Dermis microvascular lymphatic vessel endothelial cell (primary cell): Measurements from ENCODE around the gene DNAH8. TPM values are rescaled to one million over a fixed set of nuclear protein-coding genes. Genes with fewer than 3 reads are reported as not detected.

Source experiments
- DNase-seq, 2 donors: peaks; one replicate each; pipeline versions ENCODE4 v3.0.0 to v3.0.0-alpha.2; 2010; ENCODE audit warnings: low read depth in 2 of 2
- total RNA-seq: library from RNA; depleted of rRNA; stranded (reverse); fragments of >200 nt; gene quantifications from 2 replicates; pipeline ENCODE4 v1.2.1, GENCODE V29; 2014

Gene DNAH8
- total RNA-seq, 1 donor from 2014 or later, result not detected

DNA sequence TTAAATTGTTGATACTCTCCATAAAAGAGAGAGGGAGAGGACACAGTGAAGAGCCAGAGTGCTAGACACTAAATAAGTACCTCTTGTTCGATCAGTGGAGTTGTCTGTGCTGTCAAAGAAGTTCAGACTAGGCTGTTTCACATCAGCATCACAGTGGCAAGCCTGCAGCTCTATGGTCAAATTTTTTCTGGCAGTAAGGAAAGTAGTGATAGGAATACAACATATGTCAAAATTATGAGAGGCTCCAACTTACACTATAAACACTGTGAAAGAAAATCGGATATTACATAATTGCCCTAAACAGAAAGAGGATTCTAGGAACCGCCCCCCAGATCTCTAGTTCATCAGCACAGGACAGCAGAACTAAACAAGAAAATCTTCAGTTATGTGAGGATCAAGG lies 23.1 kb downstream of the DNAH8 start:
- DNase-seq, result no peak

DNA sequence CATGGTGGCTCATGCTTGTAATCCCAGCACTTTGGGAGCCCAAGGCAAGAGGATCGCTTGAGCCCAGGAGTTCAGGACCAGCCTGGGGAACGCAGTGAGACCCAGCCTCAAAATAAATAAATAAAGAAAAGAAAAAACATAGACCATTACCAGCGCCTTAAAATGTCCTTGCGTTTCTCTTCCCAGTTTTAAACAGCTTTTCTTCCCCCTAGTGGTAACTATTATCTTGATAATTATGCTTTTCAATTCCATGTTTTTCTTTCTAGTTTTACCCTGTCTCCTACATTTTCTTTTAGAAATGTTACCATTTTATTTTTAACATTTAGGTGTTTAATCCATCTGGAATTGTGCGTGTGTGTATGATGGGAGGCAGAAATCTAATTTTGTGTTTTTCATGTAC lies 24.4 kb downstream of the DNAH8 start:
- no peak for DNase-seq

DNA sequence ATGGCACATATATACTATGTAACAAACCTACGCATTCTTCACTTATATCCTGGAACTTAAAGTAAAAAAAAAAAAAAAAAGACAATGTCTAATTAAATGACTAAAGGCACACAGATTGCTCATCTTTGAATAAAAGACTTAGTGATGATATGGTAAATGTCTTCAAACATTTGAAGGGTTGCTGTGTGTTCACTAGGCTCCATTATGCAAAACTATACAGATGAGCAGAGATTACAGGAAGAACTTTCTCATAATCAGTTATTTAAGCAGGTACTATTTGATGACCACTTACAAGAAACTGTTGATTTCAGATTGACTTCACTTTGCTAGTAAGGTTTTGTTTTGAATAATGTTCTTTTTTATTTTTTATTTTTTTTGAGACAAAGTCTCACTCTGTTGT lies 34.4 kb downstream of the DNAH8 start:
- DNase-seq, result no peak

DNA sequence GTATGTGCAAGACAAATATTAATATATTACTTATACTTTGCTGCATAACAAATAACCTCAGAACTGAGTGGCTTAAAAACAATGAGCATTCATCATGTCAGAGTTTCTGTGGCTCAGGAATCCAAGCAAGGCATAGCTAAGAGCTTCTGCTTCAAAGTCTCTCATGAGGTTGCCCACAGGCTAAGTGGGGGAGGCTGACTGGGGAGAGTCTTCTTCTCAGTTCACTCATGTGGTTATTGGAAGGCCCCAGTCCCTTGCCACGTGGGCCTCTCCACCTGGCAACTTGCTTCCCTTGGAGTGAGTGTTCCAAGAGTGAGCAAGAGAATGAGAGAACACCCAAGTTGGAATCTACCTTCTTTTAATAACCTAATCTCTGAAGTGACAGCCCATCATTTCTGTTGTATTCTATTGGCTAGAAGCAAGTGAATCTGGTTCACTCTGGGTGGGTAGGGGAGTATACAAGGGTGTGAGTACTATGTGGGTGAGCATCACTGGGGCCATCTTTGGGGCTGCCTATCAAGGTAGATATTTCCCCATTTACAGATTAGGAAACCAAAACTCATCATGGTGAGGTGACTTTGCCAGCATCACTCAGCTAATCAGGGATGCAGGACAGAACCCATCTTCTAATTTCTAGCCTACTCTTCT lies 36.0 kb downstream of the DNAH8 start:
- DNase-seq, result no peak

DNA sequence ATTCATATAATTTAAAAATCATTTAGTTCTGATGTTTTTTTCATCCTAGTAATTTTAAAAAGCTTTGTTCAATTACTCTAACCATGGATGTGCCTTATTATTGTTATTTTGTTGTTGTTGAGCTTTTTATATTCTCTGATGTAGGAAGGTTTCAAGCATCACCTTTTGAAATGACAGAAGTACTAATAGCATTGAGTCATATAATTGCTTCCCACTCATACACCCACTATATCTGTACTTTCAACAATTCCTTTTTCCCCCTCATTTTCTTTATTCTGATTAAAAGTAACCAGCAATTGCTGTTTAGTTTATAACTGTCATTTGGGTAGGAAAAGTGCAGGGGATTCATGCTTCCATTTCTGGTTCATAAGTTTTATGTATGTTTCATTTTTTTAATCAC lies 38.6 kb downstream of the DNAH8 start:
- no peak for DNase-seq

- DNase-seq, result no peak
Observed at GRCh38 chr6:38755207-38755606, 40.1 kb downstream of the DNAH8 start.

DNA sequence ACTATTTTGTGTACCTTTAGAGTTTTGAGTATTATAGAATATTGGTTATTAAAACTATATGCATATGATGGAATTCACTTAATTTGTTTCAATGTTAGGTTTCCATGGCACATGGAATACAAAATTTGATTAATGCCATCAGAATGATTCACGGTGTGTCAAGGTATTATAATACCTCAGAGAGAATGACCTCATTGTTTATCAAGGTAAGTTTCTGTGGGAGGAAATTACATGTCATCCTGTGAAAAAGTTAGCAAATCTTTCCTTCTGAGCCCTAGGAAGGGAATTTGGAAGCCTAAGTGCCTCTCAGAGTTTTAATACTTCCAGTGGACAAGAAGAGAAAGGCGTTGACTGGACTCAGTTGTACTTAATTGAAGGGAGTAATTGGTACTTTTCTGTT lies 40.8 kb downstream of the DNAH8 start:
- DNase-seq, result no peak

GRCh38 chr6:38760097-38760496 lies 45.0 kb downstream of the DNAH8 start:
- no peak for DNase-seq

DNA sequence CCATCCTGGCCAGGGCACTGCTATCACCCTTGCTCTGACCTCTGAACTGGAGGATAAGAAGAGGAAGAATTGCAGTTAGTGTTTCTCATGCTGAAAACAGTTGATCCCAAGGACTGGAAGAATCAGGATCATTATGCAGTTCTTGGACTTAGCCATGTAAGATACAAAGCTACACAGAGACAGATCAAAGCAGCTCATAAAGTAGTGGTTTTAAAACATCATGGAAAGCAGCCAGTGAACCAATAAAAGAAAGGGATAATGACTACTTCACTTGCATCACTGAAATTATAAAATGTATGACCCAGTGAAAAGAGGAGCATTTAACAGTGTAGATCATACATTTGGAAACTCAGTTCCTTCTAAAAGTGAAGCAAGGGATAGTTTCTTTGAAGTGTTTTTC lies 47.7 kb downstream of the DNAH8 start:
- DNase-seq, result no peak

GRCh38 chr6:38767560-38767959 lies 52.4 kb downstream of the DNAH8 start:
- no peak for DNase-seq

DNA sequence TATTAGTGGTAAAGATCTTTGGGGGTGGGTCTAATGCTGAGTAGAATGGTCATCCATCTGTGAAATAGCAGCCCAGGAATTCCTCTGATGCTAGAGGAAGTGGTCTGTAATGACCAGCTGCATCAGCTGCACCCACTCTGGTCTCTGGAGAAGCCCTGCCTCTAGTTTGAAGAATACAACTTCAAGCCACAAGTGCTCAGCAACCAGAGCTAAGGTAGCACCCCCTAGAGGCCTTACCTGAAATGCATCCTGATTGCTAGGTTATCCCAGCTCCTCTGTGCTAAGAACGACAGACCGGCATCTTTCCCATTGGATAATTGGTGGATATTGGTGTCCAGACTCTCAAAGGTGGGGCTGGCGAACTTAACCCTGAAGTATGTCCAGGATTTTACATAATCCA lies 58.2 kb downstream of the DNAH8 start:
- peak in 1 of 2 donors; percentile 26 for DNase-seq

- no peak for DNase-seq
Observed at GRCh38 chr6:38774929-38775707, 60.0 kb downstream of the DNAH8 start.

- DNase-seq, result no peak
Observed at GRCh38 chr6:38775870-38776269, 60.8 kb downstream of the DNAH8 start.

- DNase-seq, result no peak
Observed at GRCh38 chr6:38776515-38776914, 61.4 kb downstream of the DNAH8 start.

DNA sequence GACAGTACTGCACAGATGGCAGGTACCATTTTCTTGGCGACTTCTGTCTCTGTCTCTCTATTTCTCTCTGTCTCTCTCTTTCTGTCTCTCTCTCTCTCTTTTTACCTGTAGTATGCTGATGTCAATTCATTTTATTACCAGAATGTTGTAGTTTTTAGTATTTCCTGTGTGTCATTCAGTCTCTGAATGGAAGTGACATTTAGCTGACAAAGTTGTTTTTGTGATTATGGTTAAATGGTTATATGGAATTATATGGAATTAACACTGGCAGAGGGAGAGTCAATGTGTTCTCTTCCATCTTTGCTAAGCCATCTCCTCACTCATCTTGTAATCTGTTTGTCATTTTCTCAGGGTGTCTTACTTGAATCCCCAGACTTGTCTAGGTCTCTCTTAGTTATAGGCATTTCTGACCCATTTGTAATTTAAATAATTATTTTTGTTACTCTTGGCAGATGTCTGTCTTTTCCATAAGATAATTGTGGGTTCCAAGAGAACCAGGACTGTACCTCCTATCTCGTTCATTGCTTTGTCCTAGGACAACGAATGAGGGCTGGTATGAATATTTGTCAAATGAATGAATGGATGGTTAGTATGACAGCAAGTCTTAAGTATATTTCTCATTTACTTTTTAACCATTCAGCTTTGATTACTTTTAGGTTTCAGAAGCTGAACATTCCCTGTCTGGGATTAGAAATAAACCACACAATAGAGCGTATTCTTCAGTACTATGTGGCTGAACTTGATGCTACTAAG lies 64.4 kb downstream of the DNAH8 start:
- no peak for DNase-seq

- DNase-seq, result no peak
Observed at GRCh38 chr6:38782616-38783015, 67.5 kb downstream of the DNAH8 start.

DNA sequence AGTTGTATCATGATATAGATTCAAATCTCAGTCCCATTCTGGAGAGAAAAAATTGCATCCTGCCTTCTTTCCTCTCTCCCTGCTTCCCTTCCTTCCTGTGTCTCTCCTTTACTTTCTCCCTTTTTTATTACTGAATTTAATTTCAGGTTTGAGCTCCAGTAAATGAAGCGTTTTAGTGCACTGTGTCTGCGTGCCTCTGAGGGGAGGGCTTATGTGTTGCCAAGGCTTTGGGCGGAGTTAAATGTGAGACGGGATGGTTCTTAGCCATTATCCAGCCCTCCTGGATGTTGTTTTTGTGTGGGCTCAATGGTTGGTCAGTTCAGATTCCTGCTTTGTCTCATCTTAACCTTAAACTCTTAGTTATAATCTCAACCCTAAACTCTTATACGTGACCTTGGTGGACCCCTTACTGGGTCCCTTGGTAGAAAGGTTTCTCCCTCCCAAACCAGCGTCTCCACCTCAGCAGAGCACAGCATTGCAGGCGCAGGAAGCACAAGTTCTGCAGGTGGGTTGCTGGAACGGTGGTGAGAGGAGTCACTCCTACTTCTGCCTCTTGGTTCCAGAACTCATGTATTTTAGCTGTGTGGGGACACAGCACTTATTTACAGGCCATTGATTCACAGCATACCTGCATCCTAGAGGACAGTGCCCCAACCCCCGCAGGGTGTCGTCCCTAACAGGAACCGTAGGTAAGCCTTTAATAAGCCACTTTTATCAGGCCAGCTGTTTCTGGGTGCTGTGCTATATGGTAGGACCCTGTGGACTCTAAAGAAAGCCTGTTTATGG lies 68.5 kb downstream of the DNAH8 start:
- no peak for DNase-seq

- DNase-seq, result no peak
Observed at GRCh38 chr6:38784506-38785235, 69.6 kb downstream of the DNAH8 start.

DNA sequence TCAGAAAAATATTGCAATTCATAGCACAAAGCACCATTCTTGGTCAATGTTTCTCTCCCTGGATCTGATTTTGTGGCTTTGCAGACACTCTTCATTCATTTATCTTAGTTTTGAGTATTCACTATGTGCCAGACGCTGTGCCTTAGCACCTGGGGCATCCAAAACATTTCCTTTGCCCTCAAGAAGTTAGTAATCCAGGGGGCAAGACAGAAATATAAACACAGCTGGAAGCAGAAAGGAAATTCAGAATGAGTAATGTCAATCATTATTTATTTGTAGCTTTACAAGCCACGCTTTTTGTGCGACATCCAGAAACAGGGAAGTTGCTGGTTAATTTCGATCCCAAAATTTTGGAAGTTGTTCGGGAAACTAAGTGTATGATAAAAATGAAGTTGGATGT lies 71.4 kb downstream of the DNAH8 start:
- peak in 1 of 2 donors; percentile 48 for DNase-seq

- no peak for DNase-seq
Observed at GRCh38 chr6:38789256-38789655, 74.1 kb downstream of the DNAH8 start.

GRCh38 chr6:38792356-38792755 lies 77.2 kb downstream of the DNAH8 start:
- no peak for DNase-seq
